Fibroblast of skin of right biceps (primary cell): ENCODE measurements around the gene ARL6IP4.
"Not testable (repeated sequence)": the region's sequence is repeated elsewhere in the genome, so short reads cannot be mapped to it uniquely, and the experiment has no call there.

Source experiments
- DNase-seq: peaks from one replicate; pipeline ENCODE4 v3.0.0-alpha.2; 2013

Gene ARL6IP4

DNA sequence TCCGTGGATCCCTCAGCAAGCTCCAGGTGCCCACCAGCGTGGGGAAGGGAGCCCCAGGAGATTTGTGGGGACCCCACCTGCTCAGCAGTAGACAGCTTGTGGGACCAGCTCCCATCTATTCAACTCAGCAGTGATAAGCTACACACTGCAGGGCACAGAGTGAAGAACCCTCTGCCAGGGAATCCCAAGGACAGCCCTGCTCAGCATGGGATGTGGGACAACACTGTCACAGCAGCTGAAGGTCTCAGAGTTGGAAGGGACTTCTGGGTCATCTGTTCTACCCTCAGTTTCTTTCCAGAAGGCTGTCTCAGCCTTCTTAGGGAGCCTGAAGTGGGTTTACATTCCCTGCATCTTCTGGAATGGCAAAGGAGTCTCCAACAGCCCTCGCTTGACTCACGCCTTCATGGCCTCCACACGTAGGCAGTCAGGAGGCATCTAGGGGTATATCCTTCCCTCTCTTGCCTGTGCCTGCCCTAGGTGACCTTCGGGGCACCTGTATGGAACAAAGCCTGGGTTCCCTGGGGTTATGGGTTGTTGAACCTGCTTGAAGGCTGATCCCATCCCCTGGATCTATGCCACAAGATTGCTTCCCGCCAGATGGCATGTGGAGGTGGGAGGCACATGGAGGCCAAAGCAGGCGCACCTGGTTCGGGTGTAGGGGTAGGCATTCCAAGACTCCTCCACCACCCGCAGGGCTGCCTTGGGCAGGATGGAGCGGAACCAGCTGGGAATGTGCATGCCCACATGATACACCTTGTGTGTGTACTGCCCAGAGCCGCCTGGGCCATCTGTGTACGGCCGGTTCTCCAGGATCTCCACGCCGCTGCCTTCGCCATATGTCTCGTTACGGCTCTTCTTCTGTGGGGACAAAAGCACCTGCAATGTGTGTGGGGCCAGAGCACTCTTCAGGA lies 33.0 kb downstream of the ARL6IP4 start:
- no peak for DNase-seq

DNA sequence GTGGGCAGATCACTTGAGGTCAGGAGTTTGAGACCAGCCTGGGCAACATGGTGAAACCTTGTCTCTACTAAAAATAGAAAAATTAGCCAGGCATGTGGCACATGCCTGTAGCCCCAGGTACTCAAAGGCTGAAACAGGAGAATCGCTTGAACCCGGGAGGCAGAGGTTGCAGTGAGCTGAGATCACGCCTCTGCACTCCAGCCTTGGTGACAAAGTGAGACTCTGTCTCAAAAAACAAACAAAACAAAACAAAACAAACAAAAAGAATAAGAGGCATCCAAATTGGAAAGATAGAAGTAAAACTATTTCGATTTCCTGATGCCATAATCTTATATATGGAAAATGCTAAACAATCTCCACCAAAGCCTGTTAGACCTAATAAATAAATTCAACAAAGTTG lies 34.0 kb downstream of the ARL6IP4 start:
- not testable (repeated sequence) for DNase-seq

DNA sequence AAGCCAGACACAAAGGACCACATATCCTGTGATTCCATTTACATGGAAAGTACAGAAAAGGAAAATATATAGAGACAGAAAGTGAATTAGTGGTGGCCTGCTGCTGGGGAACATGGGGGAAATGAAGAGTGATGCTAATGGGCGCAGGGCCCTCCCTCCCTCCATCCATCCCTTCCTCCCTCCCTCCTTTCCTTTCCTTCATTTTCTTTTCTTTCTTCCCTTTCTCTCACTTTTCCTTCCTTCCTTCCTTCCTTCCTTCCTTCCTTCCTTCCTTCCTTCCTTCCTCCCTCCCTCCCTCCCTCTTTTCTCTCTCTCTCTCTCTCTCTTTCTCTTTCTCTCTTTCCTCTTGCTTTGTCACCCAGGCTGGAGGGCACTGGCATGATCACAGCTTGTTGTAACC lies 37.3 kb downstream of the ARL6IP4 start:
- no peak for DNase-seq

DNA sequence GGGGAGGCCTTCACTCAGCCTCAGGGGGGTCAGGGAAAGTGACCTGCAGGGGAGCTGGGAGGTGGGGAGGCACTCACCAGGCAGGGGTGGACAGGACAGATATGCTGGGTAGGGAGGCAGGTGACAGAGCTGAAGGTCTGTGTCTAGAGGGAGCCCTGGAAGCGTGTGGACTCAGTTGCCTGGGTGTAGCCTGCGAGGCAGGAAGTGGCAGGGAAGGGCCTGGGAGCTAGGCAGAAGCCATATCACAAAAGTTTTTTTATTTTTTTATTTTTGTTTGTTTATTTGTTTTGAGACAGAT lies 39.3 kb downstream of the ARL6IP4 start:
- no peak for DNase-seq

DNA sequence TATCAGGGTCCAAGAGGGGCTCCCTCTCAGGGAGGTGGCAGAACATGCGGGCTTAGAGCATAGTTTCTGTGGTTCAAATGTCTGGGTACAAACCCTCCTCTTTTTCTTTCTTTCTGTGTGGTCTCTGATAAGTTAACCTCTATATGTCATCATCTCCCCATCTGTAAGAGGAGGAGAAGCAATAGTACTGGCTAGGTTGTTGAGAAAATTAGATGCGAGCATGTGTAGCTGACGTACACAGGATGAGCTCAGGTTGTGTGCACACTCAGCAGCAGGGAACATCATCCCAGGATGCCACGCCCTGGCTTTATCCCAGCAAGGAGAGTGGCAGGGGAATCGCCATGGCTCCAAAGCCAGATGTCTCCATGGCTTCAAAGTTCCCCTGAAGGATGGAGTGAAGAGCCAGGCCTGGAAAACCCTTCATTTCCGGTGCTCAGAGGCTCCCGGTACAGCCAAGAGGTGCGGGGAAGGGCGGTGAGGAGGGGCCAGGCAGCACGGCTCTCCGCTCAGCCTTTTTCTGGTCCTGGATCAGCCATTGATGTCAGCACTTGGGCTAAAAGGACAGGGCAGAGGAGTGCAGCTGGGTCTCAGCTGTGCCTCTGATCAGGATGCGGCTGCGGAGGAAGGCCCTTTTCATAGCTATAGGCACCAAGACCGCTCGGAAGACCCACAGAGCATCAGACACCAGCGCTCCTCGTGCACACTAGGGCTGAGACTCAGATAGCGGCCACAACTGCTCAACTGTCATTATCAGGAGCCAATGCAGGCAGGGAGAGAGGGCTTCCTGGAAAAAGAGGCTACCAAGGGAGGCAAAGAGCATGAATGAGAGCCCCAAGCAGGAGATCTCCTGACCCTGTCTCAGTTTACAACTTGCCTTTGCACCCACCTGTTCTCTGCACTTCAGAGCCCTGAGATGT lies 41.5 kb downstream of the ARL6IP4 start:
- DNase-seq: no peak

DNA sequence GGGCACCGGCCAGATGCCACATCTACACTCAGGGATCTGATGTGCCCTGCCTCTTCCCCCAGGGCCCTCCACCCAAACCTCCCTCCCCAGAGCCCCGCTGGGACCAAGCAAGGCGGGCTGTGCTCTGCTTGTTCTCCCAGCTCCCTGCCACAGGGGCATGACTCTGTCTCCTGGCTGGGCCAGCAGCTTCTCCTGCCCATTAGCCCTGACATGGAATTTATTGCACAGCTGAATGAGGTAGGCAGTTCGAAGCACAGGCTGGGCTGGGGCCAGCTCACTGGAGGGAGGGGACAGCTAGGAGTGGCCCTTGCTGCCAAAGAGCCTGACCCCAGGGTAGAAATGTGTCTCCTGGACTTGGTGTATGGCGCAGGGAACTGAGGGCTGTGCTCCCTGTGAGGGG lies 42.4 kb downstream of the ARL6IP4 start:
- DNase-seq: no peak

DNA sequence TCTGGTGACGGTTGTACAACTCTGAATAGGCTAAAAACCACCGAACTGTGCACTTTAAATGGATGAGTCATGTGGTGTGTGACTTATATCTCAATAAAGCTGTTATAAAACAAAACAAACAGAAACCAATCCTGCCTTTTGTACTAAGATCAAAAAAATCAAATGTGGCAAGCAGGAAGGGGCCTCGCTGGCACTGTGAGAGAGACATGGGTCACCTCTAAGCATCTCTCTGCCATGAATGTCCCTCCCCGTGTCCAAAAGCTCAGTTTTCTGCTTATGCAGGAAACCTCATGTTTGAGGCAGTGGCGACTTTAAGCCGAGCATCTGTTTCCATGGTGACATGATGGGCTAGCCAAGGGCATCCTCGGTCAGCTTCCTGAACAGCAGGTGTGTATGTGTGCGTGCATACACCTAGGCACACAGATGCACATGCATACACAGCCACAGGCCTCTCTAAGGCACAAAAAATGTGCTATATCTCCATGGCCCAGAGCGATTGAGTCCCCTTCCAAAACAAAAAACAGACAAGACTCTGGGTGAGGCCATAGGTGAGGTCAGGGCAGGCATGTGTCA lies 44.4 kb downstream of the ARL6IP4 start:
- DNase-seq: peak; percentile 19

DNA sequence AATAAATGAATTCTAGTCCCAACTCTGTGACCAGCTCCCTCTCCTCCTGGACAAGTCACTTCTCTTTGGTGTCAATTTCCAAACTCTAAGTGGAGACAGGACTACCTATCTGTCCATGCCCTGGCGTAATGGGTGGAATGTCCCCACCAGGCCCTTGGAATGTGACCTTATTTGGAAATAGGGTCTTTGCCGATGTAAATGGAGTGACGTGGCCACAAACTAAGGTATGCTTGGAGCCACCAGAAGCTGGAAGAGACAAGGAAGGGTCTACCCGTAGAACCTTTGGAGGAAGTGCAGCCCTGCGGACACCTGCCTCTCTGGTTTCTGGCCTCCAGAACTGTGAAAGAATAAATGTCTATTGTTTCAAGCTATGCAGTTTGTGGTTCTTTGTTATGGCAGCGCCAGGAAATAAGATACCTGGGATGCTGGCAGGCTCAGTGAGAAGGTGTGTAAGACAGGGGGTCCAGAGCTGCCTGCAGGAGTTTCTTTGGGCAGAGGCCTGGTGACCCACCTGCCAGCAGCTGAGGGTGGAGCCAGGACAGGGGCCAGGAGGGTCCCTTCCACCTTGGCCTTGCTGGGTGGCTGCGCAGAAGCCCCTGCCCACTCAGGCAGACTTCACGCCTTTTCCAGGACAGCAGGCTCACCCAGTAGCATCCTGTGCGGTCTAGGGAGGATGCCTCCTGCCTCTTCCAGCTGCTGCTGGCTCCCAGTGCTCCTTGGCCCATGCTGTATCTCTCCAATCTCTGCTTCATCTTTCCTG lies 45.8 kb downstream of the ARL6IP4 start:
- no peak for DNase-seq

DNA sequence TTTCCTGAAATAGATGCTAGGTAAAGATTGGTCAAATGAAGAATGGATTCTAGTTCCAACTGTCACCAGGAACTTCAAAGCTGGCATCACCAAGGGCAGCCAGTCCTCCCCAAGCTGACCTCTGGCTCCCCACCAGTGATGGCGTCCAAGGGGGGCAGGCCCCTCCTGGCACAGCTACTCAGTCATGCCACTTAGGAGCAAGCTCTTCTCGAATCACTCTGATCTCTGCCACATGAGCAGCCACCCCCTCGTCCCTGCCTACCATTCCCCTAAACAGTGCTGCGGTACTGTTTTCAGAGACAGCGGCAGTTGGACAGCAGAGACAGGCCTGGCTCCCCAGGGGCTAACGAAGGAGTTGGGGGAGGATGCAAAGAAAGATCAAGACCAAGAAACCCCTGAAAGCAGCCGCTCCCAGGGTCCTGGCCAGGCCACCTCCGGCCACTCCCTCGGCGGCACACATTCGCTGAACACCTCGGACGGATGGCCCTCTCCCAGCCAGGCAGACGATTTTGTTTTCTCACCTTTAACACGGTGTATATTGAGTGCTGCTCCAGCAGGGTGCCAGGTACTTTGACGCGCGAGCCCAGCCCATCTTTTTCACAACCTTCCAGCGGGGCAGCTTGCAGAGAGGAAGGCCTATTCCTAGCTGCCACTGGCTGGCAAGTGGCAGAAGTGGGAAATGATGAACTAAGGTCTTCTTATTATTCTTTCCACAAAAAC lies 47.4 kb downstream of the ARL6IP4 start:
- DNase-seq: no peak

DNA sequence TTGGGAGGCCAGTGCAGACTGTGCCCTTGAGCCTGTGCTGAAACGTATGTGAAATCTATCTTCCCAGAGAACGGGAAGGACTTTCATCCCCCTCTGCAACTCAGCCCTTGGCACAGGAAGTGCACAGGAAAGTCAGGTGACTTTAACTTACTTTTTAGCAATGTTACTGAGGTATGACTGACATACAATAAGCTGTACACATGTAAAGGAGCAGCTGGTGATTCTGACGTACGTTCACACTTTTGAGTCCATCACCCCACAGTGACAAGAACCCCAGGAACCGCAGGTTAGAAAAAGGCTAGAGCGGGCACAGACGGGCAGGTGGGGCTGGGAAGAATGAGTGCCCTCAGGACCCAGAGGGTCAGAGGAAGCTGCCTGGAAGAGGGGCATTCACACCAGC lies 48.0 kb downstream of the ARL6IP4 start:
- DNase-seq: no peak

DNA sequence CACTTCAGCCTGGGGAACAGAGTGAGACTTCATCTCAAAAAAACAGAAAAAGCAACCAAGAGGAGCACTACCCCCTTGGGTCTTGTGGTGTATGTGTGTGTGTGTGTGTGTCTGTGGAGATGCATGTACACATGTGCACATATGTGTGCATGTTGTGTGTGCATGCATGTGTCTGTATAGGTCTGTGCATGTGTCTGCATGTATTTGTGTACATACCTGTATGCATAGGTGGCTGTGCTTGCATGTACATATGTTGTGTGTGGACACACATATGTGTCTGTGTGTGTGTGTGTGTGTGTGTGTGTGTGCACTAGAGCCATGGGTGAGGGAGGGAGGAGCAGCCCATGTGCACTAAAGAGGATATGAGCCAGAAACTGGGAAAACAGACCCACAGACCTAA lies 49.1 kb downstream of the ARL6IP4 start:
- no peak for DNase-seq

DNA sequence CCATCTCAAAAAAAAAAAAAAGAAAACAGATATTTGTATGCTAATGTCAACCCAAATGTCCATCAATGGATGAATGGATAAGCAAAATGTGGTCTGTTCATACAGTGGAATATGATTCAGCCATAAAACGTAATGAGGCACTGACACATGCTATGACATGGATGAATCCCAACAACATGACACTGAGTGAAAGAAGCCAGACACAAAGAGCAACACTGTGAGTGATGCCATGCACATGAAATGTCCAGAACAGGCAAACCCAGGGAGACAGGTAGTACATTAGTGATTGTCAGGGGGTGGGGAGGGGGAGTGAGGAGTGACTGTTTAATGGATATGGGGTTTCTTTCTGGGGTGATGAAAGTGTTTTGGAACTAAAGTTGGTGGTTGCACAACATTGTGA lies 50.2 kb downstream of the ARL6IP4 start:
- DNase-seq: no peak

DNA sequence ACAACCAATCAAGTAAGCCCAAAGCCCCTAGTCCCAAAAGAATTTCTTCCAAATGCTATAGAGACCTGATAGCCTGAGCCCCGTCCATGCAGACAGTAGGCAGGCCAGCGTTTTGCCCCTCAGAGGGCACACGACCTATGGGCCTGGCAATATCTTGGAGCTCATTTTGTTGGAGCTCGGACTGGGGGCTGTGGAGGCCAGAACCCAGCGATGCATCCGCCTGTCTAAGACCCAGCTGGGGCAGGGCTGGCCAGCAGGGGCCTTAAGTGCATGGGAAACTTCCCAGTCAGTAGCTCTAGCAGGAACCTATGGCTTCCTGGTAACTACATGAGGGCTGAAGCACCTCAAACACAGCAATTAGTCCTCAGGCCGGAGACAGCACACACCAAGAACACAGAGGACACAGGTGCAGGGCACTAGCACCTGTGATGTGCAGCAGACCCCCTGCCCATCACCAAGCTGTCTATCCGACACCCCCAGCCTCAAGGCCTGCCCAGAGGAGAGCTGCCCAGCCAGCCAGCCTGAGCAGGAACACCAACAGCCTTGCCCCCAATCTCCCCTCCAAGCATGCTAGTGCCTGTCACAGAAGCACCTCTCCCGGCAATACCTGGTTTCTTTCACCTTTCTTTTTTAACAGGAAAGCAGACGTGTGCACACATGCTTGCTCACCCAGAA lies 50.8 kb downstream of the ARL6IP4 start:
- no peak for DNase-seq
